GM15510 (cell line): ENCODE results near the gene TAF10.

Experiments used
- POLR2A ChIP-seq: IDR thresholded peaks from 3 replicates; pipeline ENCODE4 v1.6.1; 2011; ENCODE audit warnings: borderline replicate concordance; ENCODE audit not compliant: insufficient read length; ENCODE audit errors: extremely low read depth

TAF10 gene

GRCh38 chr11:6599881-6600390 is 12.1 kb downstream of the TAF10 start:
- TF ChIP-seq POLR2A = no peak

GRCh38 chr11:6599449-6599848 is 12.6 kb downstream of the TAF10 start:
- TF ChIP-seq POLR2A = no peak

DNA sequence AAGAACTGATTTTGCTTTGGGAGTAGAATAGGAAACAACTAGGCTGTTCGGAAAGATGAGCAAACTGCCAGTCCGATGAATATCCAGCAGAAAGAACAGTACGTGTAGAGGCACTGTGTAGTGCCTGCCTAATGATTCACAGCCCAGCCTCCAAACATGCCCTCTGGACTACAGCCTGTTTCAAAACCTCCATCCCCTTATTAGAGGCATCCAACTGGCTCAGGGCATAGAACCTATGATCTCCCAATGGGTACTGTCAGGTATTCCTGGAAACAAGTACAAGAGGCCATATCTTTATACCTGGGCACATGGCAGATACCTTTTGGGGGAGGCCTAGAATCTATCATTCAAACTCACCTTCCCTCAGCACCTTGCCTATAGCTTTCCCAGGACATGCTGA is 13.5 kb downstream of the TAF10 start:
- TF ChIP-seq POLR2A = no peak

DNA sequence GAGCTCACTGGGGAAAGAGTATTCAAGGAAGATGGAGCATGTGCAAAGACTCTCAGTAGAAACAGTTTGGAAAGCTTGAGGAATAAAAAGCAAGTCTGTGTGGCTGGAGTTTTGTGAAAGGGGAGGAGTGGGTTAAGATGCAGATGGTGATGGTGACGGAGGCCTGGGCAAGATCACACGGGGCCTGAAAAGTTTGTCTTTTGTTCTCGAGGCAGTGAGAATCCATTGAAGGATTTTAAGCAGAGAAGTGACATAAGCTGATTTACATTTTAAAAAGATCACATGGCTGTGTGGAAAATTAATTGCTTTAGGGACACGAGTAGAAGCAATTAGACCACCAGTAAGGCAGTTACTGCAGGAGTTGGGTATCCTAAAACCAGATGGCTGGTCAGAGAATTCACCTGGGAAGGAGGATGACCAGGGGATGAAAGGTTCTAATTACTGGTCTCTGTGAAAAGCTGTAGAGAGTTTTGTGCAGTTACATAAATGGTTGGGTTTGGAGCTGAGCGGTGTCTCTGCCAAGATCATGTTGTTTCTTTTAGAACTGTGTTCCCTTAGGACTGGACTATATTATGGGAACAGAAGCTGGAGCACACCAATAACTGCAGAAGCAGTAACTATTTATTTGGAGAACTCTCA is 15.7 kb downstream of the TAF10 start:
- TF ChIP-seq POLR2A = no peak

GRCh38 chr11:6594142-6594768 is 17.8 kb downstream of the TAF10 start:
- TF ChIP-seq POLR2A = no peak

- no peak for TF ChIP-seq POLR2A
These were observed 24.0 kb downstream of the TAF10 start for GRCh38 chr11:6588018-6588417.

GRCh38 chr11:6587360-6587953 is 24.6 kb downstream of the TAF10 start:
- TF ChIP-seq POLR2A = no peak

- TF ChIP-seq POLR2A = no peak
These were observed 25.3 kb downstream of the TAF10 start for GRCh38 chr11:6586434-6587359.

- no peak for TF ChIP-seq POLR2A
These were observed 27.5 kb downstream of the TAF10 start for GRCh38 chr11:6584528-6584927.

- TF ChIP-seq POLR2A = no peak
These were observed 28.4 kb downstream of the TAF10 start for GRCh38 chr11:6583584-6583983.

GRCh38 chr11:6579681-6580080 is 32.3 kb downstream of the TAF10 start:
- no peak for TF ChIP-seq POLR2A

- TF ChIP-seq POLR2A = no peak
These were observed 33.9 kb downstream of the TAF10 start for GRCh38 chr11:6578134-6578533.

GRCh38 chr11:6576471-6577373 is 35.3 kb downstream of the TAF10 start:
- no peak for TF ChIP-seq POLR2A
